Right lobe of liver (tissue), 6 donors: ENCODE results near the gene PRKCB. TPM values are rescaled to one million over a fixed set of nuclear protein-coding genes. Genes with fewer than 3 reads are reported as not detected.

Experiments used
- ATAC-seq, 4 donors: fragments of 200-7000 bp; cut with Tn5 transposase; one replicate each; pipeline ENCODE4 v1.9.1; 2020; ENCODE audit warnings: mild to moderate bottlenecking in 4 of 4, moderate library complexity in 4 of 4
- DNase-seq, 3 donors: peaks; one replicate each; pipeline ENCODE4 v3.0.0-alpha.2; 2020
- H3K27ac ChIP-seq, 3 donors: fragments of 200-600 bp; one replicate each; pipeline ENCODE4 v1.8.0; 2022
- H3K27me3 ChIP-seq, 2 donors: fragments of 200-600 bp; one replicate each; pipeline ENCODE4 v1.8.0; 2022
- H3K36me3 ChIP-seq, 4 donors: fragments of 200-600 bp; sonication (generic) in 1 of 4; one replicate each; pipeline versions ENCODE4 v1.5.1 to v1.8.0; 2017 to 2022; ENCODE audit warnings: control low read depth in 1 of 4
- H3K4me1 ChIP-seq, 4 donors: fragments of 200-600 bp; sonication (generic) in 1 of 4; one replicate each; pipeline versions ENCODE4 v1.5.1 to v1.8.0; 2017 to 2022; ENCODE audit warnings: control low read depth in 1 of 4
- H3K4me3 ChIP-seq, 3 donors: fragments of 200-600 bp; one replicate each; pipeline ENCODE4 v1.8.0; 2022
- H3K9me3 ChIP-seq, 4 donors: fragments of 200-600 bp; sonication (generic) in 1 of 4; one replicate each; pipeline versions ENCODE4 v1.5.1 to v1.8.0; 2017 to 2022; ENCODE audit warnings: control low read depth in 1 of 4
- CTCF ChIP-seq, 4 donors: fragments of 200-600 bp in 3 of 4; fragments of 450-650 bp in 1 of 4; IDR thresholded peaks; one replicate each; pipeline versions ENCODE4 v1.5.1 to v1.8.0; 2016 to 2022; ENCODE audit warnings: antibody characterized with exemption in 4 of 4, mild to moderate bottlenecking in 2 of 4
- POLR2A ChIP-seq: fragments of 450-650 bp; IDR thresholded peaks from one replicate; pipeline ENCODE4 v1.6.1; 2017; ENCODE audit warnings: antibody characterized with exemption, mild to moderate bottlenecking
- WGBS: methylation state at CpG from one replicate; pipeline ENCODE4 v1.1.6; 2018; ENCODE audit warnings: low coverage, low lambda C conversion rate; ENCODE audit not compliant: insufficient coverage; ENCODE audit errors: missing lambda C conversion rate; 5-methylcytosine and 5-hydroxymethylcytosine counted together
- intact Hi-C, 2 donors: fragments of 100-400 bp; cut with DNase I; formaldehyde crosslinking; loops; one replicate each; pipeline versions ENCODE4 v1.11.2 to v1.14.1; 2022
- total RNA-seq, 6 experiments: library from RNA; depleted of rRNA in 2 of 6; stranded (reverse); fragments of >200 nt in 2 of 6; fragmentation: NEBNext Ultra II Directional in 3 of 6; extraction: Animal tissue kit (Norgen Biotek cat#: 25700) in 3 of 6; gene quantifications; one replicate each; pipeline versions ENCODE4 v1.1.0 to v1.2.4, GENCODE V29; 2016 to 2023
- donor health status: DM: no; HTN: yes; CAD: no.
- donor health status: DM: no; HTN: no; CAD: no.
- donor health status: DM: no; HTN: no; CAD: no.
- donor health status: DM: no; HTN: yes; CAD: no.
- donor health status: DM: no; HTN: yes; CAD: no.

PRKCB gene
- total RNA-seq, 6 experiments from 2014 or later = 1.7 to 8.1 (median 3.5) TPM

- Histone ChIP-seq H3K27ac (no peak overlapping the region), H3K4me1 (no peaks in the 10 kb centered on the region), H3K4me3 (no peak overlapping the region), H3K36me3 (no peaks in the 10 kb centered on the region), H3K9me3 (no peaks in the 10 kb centered on the region), H3K27me3 (no peaks in the 10 kb centered on the region)
- no peak for ATAC-seq
- no peak for DNase-seq
- intact Hi-C loops = no loop called here
- TF ChIP-seq POLR2A (no peak), CTCF (IDR thresholded peaks at IDR 0.05) (no peak)
- WGBS = 64% methylated on average over 1 of the region's 1 CpG
Observed at GRCh38 chr16:23994615-23995014, 158.8 kb downstream of the PRKCB start.

GRCh38 chr16:23996258-23996955 lies 160.6 kb downstream of the PRKCB start:
- Histone ChIP-seq H3K9me3 (no peaks in the 10 kb centered on the region), H3K36me3 (no peaks in the 10 kb centered on the region), H3K4me3 (no peak overlapping the region), H3K27me3 (no peaks in the 10 kb centered on the region), H3K4me1 (no peaks in the 10 kb centered on the region), H3K27ac (no peak overlapping the region)
- no CpG with 5 or more reads among the region's 4 CpGs for WGBS
- no peak for ATAC-seq
- DNase-seq = no peak
- intact Hi-C loops = no loop called here
- TF ChIP-seq CTCF (IDR thresholded peaks at IDR 0.05) (no peak), POLR2A (no peak)

- intact Hi-C loops = no loop called here
- Histone ChIP-seq H3K27ac (no peak overlapping the region), H3K9me3 (no peaks in the 10 kb centered on the region), H3K4me1 (no peaks in the 10 kb centered on the region), H3K36me3 (no peaks in the 10 kb centered on the region), H3K4me3 (no peak overlapping the region), H3K27me3 (no peaks in the 10 kb centered on the region)
- ATAC-seq = no peak
- no peak for DNase-seq
- TF ChIP-seq CTCF (IDR thresholded peaks at IDR 0.05) (no peak), POLR2A (no peak)
Observed at GRCh38 chr16:23998771-23999170, 163.0 kb downstream of the PRKCB start.

GRCh38 chr16:23999663-24000062 lies 163.9 kb downstream of the PRKCB start:
- ATAC-seq (no peak), DNase-seq (no peak)
- Histone ChIP-seq H3K36me3 (no peaks in the 10 kb centered on the region), H3K9me3 (no peaks in the 10 kb centered on the region), H3K27ac (no peak overlapping the region), H3K27me3 (no peaks in the 10 kb centered on the region), H3K4me1 (no peaks in the 10 kb centered on the region), H3K4me3 (no peak overlapping the region)
- intact Hi-C loops = no loop called here
- WGBS = 38% methylated on average over 1 of the region's 4 CpGs
- no peak for TF ChIP-seq POLR2A
- TF ChIP-seq CTCF (IDR thresholded peaks at IDR 0.05) = no peak

GRCh38 chr16:24001710-24002109 lies 165.9 kb downstream of the PRKCB start:
- TF ChIP-seq CTCF (IDR thresholded peaks at IDR 0.05) (no peak), POLR2A (no peak)
- Histone ChIP-seq H3K9me3 (no peaks in the 10 kb centered on the region), H3K27me3 (no peaks in the 10 kb centered on the region), H3K4me1 (no peaks in the 10 kb centered on the region), H3K36me3 (no peaks in the 10 kb centered on the region), H3K27ac (no peak overlapping the region), H3K4me3 (no peak overlapping the region)
- 38% methylated on average over 1 of the region's 1 CpG for WGBS
- ATAC-seq = no peak
- intact Hi-C loops = no loop called here
- DNase-seq = no peak
